Peyer's patch (tissue), 4 donors: ENCODE data around the gene SBF2.

Experiments used
- CTCF ChIP-seq, 6 experiments: fragments of 450-650 bp in 4 of 6; fragments of 200-600 bp in 2 of 6; sonication (generic) in 1 of 6; IDR thresholded peaks; one replicate each; pipeline ENCODE4 v1.5.1; 2017 to 2019; ENCODE audit warnings: antibody characterized with exemption in 6 of 6, mild to moderate bottlenecking in 3 of 6, moderate library complexity in 1 of 6
- POLR2A ChIP-seq, 2 donors: fragments of 450-650 bp; IDR thresholded peaks; one replicate each; pipeline ENCODE4 v1.5.1; 2017; ENCODE audit warnings: antibody characterized with exemption in 2 of 2, mild to moderate bottlenecking in 2 of 2, moderate library complexity in 2 of 2

- TF ChIP-seq CTCF (IDR thresholded peaks at IDR 0.05) = no peak
- TF ChIP-seq POLR2A (IDR thresholded peaks at IDR 0.05) = no peak
Observed at GRCh38 chr11:10310301-10310841, 16.4 kb upstream of the SBF2 start.
